Measurements from ENCODE around the gene TBRG4.

The TBRG4 gene

GRCh38 chr7:45053941-45054340 lies 57.6 kb downstream of the TBRG4 start:
- DNase-seq (ENCODE audit: low read depth), result no peak

DNA sequence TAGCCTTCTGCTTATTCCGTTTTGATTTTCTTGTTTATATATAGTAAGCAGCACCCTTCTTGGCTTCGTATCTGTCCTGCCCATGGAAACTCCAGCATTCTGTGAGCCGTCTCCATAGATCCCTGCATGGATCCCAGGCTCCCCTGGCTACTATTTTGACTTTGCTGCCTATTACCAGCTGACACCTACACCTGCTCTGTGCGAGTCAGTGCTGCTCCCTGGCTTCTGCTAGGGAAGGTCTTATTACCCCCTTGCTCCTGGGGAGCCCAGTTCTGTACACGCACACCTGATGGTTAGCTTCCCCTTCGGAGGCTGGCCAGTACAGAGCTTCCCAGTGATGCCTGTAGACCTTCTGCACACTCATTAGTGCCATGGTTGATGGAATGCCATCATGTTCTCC lies 58.1 kb downstream of the TBRG4 start:
- DNase-seq (ENCODE audit: low read depth), result no peak

- no peak for DNase-seq (ENCODE audit: low read depth)
Observed at GRCh38 chr7:45052011-45052410, 59.5 kb downstream of the TBRG4 start.

GRCh38 chr7:45050198-45050597 lies 61.3 kb downstream of the TBRG4 start:
- DNase-seq (ENCODE audit: low read depth), result no peak

Data from HS-27A (cell line).